Activated CD4-positive, alpha-beta T cell treated with anti-CD3 and anti-CD28 coated beads, Interleukin-10, Interleukin-2, amounts not matched to agents 100 ng/mL and 50 ng/mL, durations not matched to agents 16 hours and 8 hours (primary cell): ENCODE measurements around the gene CIRBP.
"Not testable (repeated sequence)": the region's sequence is repeated elsewhere in the genome, so short reads cannot be mapped to it uniquely, and the experiment has no call there.

ENCODE experiments used
- DNase-seq: peaks from one replicate; pipeline ENCODE4 v3.0.0-alpha.2; 2020

The CIRBP gene

DNA sequence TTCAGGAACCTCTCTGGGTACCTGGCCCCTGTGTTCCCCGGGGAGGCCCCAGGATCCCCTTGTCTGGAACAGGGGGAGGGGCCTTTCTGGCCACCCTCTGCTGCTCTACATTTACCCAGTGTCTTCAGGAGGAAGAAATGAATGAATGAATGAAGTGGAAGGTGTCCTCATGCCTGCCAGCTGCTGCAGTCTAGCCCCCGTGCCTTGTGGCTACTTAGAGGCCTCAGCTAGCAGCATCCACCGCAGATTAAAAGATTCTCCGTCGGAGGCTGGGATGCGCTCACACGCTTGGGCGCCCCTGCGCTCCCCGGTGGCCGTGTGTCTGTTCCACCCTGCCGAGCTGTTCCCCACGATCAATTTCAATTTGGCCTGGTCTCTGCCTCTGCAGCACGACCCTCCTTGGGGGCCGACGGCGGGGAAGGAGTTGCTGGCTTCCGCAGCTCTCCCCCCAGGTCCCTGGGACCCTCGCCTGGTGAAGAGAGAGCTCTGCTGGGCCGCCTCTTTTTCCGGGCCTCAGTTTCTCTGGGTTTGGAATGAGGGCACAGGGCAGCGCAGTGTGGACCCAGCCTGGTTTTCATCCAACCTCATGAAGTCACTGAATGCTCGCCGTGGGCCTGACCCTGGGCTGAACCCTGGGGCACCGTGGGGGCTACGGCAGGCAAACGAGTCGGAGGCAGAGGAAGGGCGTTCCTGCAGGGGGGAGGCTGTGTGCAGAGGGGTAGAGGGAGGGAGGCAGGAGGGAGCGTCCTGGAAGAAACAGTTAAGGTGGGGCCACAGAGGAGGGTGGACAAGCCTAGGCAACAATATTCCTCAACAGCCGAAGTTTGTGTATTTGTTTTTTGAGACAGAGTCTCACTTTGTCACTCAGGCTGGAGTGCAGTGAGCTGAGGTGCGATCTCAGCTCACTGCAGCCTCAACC is 44.8 kb downstream of the CIRBP start:
- DNase-seq: no peak

DNA sequence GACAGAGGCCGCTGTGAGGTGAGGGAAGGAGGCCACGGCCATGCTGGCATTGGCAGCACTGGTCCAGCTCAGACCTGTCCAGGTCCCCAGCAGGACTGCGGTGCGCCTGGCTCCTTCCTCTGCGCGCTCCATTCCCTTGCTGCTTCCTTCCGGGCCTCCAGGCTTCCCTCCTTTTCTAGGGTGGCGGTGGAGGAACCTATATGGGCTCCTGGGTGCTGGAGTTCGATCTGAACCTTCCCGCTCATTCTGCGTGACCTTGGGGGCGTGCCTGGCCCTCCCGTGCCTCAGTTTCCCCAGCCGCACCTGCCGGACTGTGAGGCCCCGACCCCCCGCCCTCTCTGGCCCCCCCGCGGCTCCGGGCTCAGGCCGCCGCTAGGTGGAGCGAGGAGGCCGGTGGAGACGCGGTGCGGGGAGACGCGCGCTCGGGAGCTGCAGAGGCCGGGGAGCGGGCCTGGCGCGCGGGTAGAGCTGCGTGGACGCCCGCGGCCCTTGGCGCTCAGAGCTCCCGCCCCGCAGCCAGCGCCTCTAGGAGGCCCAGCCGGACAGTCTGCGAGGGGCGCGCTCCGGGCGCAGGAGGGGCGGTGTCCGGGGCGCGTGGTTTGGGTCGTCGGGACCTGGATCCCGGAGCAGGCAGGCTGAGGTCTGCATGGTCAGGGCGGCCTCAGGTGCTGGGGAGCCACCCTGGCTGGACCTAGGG is 46.5 kb downstream of the CIRBP start:
- peak; percentile 35 for DNase-seq

DNA sequence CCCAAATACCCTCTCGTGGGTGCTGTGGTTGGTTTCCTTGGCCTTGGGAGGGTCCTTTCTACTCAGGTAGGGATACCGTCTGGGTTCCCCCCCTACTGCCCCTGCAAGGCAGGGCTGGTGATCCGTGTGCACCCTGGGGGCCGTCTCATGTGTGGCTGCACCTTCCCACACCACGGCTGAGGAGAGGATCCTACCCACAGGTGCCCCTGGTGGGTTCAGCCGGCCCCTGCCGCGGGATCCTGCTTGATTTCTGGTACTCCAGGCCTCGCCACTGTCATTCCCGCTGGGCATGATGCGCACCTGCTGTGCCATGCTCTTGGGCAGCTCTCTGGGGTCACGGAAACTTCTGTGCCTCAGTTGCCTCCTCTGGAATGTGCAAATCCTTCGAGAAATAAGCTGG is 47.3 kb downstream of the CIRBP start:
- no peak for DNase-seq

- no peak for DNase-seq
These were observed 48.3 kb downstream of the CIRBP start for GRCh38 chr19:1317274-1318003.

DNA sequence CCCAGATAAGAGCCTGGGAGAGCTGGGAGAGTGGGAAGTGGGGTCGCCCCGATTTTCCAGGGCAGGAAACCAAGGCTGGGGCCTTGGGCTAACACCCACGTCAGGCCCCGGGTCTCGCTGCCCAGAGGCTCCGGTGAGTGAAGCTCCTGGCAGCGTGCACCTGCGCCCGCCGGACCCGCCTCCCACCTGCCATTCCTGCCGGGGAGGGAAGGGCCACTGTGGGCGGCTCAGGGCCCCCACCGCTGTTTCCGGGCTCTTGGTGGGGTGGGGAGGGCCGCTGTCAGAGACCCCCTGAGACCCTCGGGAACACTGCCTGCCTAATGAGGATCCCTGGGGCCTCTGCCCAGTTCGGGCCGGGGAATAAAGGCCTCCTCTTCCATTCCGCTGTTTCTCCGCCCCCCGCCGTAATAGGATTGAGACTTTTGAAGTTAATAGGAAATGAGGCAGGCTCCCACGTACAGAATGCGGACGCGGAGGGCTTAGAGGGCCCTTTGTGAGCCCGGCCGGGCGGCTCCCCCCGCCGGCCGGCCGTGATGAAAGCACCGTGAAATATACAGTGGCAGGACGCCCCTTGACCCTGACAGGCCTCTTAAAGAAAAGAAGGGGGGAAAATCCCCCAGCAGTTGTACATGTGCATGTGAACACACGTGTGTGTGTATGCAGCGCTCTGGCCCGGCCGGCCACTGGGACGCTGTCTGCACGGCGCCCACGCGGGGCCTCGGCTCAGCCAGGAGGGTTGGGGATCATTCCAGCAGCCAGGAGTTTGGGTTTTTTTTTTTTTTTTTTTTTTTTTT is 49.7 kb downstream of the CIRBP start:
- no peak for DNase-seq

DNA sequence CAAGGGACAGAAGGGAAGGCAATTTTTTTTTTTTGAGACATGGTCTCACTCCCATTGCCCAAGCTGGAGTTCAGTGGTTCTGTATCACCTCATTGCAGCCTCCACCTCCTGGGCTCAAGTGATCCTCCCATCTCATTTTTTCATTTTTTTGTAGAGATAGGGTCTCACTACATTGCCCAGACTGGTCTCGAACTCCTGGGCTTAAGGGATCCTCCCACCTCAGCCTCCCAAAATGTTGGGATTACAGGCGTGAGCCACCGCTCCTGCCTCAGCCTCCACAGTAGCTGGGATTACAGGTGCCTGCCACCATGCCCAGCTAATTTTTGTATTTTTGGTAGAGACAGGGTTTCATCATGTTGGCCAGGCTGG is 51.1 kb downstream of the CIRBP start:
- DNase-seq: not testable (repeated sequence)

DNA sequence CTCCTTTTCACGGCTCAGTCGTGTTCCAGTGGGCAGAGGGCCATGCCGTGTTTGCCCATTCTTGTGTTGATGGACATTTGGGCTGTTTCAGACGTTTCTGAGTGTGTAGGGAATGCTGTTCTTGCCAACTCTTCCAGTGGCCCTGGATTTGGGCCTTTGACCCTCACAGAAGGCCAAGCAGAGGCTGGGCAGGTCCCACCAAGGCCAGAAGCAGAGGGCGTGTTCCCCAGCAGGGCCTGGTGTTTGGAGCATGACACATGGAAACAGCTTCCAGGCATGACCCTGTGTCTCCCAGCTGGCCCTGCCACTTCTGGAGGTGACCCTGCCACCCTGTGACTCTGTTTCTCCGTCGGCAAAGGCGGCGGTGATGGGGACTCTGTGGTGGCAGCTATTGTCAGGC is 52.4 kb downstream of the CIRBP start:
- DNase-seq: no peak

DNA sequence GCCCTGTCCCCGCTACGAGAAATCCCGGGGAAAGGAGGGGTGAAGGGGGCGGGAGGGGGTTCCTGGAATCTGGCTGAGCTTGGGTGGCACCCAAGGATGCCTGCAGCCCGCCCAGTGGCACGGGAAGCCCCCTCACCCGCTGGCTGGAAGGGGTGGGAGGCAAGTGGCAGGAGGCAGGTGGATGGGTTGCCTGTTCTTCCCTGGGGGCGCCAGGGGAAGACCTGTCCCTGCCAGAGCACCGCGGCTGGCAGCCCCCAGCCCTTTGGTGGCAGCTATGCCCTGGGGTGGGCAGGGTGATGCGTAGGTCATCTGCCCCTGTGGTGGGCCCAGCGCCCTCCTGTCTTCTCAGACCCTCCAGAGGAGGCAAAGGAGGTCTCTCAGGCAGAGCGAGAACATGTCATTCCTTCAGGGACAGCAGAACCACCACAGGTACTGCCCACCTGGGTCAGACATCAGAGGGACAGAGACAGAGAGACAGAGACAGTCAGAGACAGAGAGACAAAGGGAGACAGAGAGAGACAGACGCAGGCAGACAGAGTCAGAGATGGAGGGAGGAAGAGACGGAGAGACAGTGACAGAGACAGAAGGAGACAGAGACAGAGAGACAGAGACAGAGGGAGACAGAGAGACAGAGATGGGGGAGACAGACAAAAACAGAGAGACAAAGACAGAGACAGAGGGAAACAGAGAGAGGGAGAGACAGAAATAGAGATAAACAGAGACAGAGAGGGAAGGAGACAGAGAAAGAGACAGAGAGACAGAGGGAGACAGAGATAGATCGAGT is 53.3 kb downstream of the CIRBP start:
- DNase-seq: no peak

GRCh38 chr19:1324249-1324805 is 55.2 kb downstream of the CIRBP start:
- no peak for DNase-seq
